Tibial nerve (tissue), 4 donors: ENCODE measurements around the gene DCXR.

Experiments used
- EP300 ChIP-seq, 2 donors: sonication (generic); formaldehyde crosslinking; IDR thresholded peaks; one replicate each; pipeline ENCODE4 v1.6.1; 2017; ENCODE audit warnings: antibody characterized with exemption in 2 of 2, mild to moderate bottlenecking in 1 of 2
- TF ChIP-seq, protein P1 (sequence below), 5 experiments: fragments of 200-600 bp in 3 of 5; fragments of 450-650 bp in 2 of 5; sonication (generic) in 3 of 5; IDR thresholded peaks; one replicate each; pipeline ENCODE4 v1.5.1; 2016 to 2019; ENCODE audit warnings: antibody characterized with exemption in 5 of 5, mild to moderate bottlenecking in 3 of 5, moderate library complexity in 2 of 5

DNA sequence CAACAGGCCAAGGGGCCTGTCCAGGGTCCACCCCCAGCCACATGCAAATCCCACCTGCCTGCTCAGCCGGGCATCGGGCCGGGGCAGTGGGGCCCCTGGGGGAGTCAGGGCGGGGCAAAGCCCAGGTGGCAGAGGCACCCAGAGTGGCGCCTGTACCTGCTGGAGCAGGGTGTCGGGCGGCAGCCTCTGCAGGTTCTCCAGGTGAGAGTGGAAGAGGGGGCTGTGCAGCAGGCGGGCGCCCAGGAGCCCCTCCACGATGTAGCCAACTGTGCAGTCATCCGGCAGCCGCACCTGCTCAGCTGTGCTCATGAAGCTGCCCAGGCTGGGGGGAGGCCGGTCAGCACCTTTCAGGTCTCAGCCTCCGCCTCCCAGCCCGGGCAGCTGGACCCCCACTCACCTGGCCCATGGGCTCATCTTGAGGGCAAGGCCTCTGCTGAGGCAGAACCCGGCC is 12.0 kb upstream of the DCXR start:
- TF ChIP-seq, protein P1, sequence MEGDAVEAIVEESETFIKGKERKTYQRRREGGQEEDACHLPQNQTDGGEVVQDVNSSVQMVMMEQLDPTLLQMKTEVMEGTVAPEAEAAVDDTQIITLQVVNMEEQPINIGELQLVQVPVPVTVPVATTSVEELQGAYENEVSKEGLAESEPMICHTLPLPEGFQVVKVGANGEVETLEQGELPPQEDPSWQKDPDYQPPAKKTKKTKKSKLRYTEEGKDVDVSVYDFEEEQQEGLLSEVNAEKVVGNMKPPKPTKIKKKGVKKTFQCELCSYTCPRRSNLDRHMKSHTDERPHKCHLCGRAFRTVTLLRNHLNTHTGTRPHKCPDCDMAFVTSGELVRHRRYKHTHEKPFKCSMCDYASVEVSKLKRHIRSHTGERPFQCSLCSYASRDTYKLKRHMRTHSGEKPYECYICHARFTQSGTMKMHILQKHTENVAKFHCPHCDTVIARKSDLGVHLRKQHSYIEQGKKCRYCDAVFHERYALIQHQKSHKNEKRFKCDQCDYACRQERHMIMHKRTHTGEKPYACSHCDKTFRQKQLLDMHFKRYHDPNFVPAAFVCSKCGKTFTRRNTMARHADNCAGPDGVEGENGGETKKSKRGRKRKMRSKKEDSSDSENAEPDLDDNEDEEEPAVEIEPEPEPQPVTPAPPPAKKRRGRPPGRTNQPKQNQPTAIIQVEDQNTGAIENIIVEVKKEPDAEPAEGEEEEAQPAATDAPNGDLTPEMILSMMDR (IDR thresholded peaks at IDR 0.05) = no peak
- TF ChIP-seq EP300 (IDR thresholded peaks at IDR 0.05) = no peak
